Activated naive CD8-positive, alpha-beta T cell treated with anti-CD3 and anti-CD28 coated beads, Interleukin-2, amount 50 U/mL, for 16 hours (primary cell): ENCODE measurements around the gene COL5A1.

Experiments used
- DNase-seq: peaks from one replicate; pipeline ENCODE4 v3.0.0-alpha.2; 2020; ENCODE audit warnings: low read depth, low spot score

The COL5A1 gene

GRCh38 chr9:134889386-134890154 is 248.0 kb downstream of the COL5A1 start:
- no peak for DNase-seq

- no peak for DNase-seq
These were observed 248.5 kb downstream of the COL5A1 start for GRCh38 chr9:134890155-134890495.

DNA sequence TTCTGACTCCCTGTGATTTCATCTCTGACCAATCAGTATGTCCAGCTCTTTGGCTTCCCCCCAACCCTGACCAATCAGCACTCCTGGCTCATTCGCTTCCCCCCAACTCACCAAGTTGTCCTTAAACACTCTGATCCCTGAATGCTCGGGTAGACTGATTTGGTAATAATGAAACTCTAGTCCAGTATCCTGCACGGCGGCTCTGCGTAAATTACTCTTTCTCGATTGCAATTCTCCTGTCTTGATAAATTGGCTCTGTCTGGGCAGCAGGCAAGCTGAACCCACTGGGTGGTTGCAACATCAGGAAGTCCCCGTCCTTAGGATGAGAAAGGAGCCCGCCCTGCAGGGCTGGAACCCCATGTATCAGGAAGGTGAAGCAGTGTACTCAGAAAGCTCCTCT is 249.4 kb downstream of the COL5A1 start:
- no peak for DNase-seq

GRCh38 chr9:134891713-134892112 is 250.1 kb downstream of the COL5A1 start:
- no peak for DNase-seq

DNA sequence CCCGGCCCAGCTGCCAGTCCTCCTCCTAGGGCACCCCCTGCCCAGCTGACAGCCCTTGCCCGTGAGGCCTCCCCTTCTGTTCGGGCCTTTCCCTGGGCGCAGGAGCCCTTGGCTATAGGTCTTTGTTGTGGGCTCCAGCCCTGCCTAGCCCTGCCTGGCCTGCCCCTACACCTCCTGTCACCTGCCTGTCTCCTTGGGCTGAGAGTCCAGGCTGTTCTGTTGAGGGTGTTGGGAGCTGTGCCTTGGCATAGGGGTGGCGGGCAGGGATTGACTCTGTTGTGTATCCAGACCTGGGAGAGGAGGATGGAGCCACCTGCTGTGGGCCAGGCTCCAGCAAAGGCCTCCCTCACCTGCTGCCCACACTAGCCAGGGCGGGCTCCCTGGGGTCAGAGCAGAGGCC is 250.6 kb downstream of the COL5A1 start:
- DNase-seq = no peak

DNA sequence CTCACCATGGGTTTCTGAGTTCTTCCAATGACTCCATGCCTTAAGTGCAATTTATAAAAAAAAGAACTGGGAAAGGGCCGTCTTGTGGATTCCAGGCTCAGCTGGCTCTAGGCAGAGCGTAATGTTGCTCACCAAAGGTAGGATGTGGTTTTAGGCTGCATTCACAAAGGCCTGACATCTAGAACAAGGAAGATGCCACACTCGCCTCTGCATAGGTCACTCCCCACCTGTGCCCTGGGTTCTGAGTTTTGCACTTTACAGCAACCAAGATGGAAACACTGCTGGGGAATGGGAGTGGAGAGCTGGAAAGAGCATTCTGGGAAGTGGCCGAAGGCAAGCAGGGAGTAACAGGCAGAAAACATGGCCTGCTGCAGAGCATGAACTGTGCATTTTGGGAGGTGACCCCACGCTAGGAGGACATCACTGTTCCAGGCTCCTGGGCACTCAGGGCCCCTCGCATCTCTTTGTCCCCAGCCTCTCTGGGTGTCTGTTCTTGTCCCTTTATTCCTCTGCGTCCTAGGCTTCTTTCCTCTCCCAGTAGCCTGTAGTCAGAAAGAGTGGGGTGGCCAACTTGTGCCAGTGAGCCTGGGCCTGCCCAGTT is 251.3 kb downstream of the COL5A1 start:
- no peak for DNase-seq
